ENCODE data around the gene ZNF232. TPM values are rescaled to one million over a fixed set of nuclear protein-coding genes. Genes with fewer than 3 reads are reported as not detected.

Gene ZNF232
- total and polyA plus RNA-seq, 2 experiments from 2014 or later, result 24.8 to 24.9 TPM

- TF ChIP-seq ZNF114 (CRISPR knock-in tag; IDR thresholded peaks at IDR 0.05) (no peak), JUNB (IDR thresholded peaks at IDR 0.05; ENCODE audit: unreplicated experiment) (no peak), NANOG (IDR thresholded peaks at IDR 0.05; ENCODE audit: borderline replicate concordance) (no peak), EZH2 (IDR thresholded peaks at IDR 0.05; ENCODE audit: low read depth, unreplicated experiment) (no peak), STAT1 (IDR thresholded peaks at IDR 0.05; ENCODE audit: unreplicated experiment) (no peak), POLR2AphosphoS5 (IDR thresholded peaks at IDR 0.05; ENCODE audit: low read depth) (no peak), ZNF331 (CRISPR knock-in tag; IDR thresholded peaks at IDR 0.05; ENCODE audit: low read depth) (no peak), EZH2phosphoT487 (IDR thresholded peaks at IDR 0.05; ENCODE audit: unreplicated experiment) (no peak), ETS1 (IDR thresholded peaks at IDR 0.05) (no peak), CREB1 (CRISPR knock-in tag; IDR thresholded peaks at IDR 0.05; ENCODE audit: low read depth) (no peak)
- TF ChIP-seq, protein P1, sequence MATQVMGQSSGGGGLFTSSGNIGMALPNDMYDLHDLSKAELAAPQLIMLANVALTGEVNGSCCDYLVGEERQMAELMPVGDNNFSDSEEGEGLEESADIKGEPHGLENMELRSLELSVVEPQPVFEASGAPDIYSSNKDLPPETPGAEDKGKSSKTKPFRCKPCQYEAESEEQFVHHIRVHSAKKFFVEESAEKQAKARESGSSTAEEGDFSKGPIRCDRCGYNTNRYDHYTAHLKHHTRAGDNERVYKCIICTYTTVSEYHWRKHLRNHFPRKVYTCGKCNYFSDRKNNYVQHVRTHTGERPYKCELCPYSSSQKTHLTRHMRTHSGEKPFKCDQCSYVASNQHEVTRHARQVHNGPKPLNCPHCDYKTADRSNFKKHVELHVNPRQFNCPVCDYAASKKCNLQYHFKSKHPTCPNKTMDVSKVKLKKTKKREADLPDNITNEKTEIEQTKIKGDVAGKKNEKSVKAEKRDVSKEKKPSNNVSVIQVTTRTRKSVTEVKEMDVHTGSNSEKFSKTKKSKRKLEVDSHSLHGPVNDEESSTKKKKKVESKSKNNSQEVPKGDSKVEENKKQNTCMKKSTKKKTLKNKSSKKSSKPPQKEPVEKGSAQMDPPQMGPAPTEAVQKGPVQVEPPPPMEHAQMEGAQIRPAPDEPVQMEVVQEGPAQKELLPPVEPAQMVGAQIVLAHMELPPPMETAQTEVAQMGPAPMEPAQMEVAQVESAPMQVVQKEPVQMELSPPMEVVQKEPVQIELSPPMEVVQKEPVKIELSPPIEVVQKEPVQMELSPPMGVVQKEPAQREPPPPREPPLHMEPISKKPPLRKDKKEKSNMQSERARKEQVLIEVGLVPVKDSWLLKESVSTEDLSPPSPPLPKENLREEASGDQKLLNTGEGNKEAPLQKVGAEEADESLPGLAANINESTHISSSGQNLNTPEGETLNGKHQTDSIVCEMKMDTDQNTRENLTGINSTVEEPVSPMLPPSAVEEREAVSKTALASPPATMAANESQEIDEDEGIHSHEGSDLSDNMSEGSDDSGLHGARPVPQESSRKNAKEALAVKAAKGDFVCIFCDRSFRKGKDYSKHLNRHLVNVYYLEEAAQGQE (IDR thresholded peaks at IDR 0.05; ENCODE audit: unreplicated experiment), result no peak
- TF ChIP-seq, protein P2, sequence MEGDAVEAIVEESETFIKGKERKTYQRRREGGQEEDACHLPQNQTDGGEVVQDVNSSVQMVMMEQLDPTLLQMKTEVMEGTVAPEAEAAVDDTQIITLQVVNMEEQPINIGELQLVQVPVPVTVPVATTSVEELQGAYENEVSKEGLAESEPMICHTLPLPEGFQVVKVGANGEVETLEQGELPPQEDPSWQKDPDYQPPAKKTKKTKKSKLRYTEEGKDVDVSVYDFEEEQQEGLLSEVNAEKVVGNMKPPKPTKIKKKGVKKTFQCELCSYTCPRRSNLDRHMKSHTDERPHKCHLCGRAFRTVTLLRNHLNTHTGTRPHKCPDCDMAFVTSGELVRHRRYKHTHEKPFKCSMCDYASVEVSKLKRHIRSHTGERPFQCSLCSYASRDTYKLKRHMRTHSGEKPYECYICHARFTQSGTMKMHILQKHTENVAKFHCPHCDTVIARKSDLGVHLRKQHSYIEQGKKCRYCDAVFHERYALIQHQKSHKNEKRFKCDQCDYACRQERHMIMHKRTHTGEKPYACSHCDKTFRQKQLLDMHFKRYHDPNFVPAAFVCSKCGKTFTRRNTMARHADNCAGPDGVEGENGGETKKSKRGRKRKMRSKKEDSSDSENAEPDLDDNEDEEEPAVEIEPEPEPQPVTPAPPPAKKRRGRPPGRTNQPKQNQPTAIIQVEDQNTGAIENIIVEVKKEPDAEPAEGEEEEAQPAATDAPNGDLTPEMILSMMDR (conservative IDR thresholded peaks at IDR 0.05; ENCODE audit: low read depth in 2 of 2), result no peak
- TF ChIP-seq, protein P3, sequence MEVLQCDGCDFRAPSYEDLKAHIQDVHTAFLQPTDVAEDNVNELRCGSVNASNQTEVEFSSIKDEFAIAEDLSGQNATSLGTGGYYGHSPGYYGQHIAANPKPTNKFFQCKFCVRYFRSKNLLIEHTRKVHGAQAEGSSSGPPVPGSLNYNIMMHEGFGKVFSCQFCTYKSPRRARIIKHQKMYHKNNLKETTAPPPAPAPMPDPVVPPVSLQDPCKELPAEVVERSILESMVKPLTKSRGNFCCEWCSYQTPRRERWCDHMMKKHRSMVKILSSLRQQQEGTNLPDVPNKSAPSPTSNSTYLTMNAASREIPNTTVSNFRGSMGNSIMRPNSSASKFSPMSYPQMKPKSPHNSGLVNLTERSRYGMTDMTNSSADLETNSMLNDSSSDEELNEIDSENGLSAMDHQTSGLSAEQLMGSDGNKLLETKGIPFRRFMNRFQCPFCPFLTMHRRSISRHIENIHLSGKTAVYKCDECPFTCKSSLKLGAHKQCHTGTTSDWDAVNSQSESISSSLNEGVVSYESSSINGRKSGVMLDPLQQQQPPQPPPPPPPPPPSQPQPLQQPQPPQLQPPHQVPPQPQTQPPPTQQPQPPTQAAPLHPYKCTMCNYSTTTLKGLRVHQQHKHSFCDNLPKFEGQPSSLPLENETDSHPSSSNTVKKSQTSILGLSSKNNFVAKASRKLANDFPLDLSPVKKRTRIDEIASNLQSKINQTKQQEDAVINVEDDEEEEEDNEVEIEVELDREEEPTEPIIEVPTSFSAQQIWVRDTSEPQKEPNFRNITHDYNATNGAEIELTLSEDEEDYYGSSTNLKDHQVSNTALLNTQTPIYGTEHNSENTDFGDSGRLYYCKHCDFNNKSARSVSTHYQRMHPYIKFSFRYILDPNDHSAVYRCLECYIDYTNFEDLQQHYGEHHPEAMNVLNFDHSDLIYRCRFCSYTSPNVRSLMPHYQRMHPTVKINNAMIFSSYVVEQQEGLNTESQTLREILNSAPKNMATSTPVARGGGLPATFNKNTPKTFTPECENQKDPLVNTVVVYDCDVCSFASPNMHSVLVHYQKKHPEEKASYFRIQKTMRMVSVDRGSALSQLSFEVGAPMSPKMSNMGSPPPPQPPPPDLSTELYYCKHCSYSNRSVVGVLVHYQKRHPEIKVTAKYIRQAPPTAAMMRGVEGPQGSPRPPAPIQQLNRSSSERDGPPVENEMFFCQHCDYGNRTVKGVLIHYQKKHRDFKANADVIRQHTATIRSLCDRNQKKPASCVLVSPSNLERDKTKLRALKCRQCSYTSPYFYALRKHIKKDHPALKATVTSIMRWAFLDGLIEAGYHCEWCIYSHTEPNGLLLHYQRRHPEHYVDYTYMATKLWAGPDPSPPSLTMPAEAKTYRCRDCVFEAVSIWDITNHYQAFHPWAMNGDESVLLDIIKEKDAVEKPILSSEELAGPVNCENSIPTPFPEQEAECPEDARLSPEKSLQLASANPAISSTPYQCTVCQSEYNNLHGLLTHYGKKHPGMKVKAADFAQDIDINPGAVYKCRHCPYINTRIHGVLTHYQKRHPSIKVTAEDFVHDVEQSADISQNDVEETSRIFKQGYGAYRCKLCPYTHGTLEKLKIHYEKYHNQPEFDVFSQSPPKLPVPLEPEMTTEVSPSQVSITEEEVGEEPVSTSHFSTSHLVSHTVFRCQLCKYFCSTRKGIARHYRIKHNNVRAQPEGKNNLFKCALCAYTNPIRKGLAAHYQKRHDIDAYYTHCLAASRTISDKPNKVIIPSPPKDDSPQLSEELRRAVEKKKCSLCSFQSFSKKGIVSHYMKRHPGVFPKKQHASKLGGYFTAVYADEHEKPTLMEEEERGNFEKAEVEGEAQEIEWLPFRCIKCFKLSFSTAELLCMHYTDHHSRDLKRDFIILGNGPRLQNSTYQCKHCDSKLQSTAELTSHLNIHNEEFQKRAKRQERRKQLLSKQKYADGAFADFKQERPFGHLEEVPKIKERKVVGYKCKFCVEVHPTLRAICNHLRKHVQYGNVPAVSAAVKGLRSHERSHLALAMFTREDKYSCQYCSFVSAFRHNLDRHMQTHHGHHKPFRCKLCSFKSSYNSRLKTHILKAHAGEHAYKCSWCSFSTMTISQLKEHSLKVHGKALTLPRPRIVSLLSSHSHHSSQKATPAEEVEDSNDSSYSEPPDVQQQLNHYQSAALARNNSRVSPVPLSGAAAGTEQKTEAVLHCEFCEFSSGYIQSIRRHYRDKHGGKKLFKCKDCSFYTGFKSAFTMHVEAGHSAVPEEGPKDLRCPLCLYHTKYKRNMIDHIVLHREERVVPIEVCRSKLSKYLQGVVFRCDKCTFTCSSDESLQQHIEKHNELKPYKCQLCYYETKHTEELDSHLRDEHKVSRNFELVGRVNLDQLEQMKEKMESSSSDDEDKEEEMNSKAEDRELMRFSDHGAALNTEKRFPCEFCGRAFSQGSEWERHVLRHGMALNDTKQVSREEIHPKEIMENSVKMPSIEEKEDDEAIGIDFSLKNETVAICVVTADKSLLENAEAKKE (CRISPR knock-in tag; IDR thresholded peaks at IDR 0.05), result no peak
- no peak overlapping the region for H3K4me2 ChIP-seq
- DNase-seq (ENCODE audit: low spot score), result no peak
- H3K79me2 ChIP-seq (replicated peaks; ENCODE audit: insufficient read depth), result no peaks in the 10 kb centered on the region
- no peaks in the 10 kb centered on the region for H3F3A ChIP-seq (replicated peaks; ENCODE audit: low read depth)
- no peaks in the 10 kb centered on the region for H3K4me1 Mint-ChIP-seq
- H3K27me3 Mint-ChIP-seq (ENCODE audit: insufficient read depth, low read depth, poor library complexity), result peaks cover 4% of the 10 kb centered on the region
- no peak overlapping the region for H2AFZ ChIP-seq
- H3K36me3 Mint-ChIP-seq (ENCODE audit: low read depth), result no peaks in the 10 kb centered on the region
- H3K27me3 ChIP-seq (ENCODE audit: insufficient read depth), result peaks cover 1% of the 10 kb centered on the region; the same call in 1 of the 2 replicates
- H3K4me3 ChIP-seq, result no peak overlapping the region
- H3K27ac ChIP-seq (ENCODE audit: low read depth), result no peak overlapping the region
- H3K9me2 ChIP-seq (ENCODE audit: insufficient read depth), result no peaks in the 10 kb centered on the region
- no peaks in the 10 kb centered on the region for H3K4me1 ChIP-seq (ENCODE audit: insufficient read depth)
- H3K36me3 ChIP-seq (ENCODE audit: insufficient read depth), result no peaks in the 10 kb centered on the region
- no peaks in the 10 kb centered on the region for H4K20me1 ChIP-seq (replicated peaks; ENCODE audit: insufficient read depth)
- no peak overlapping the region for H3K4me3 Mint-ChIP-seq
- no peaks in the 10 kb centered on the region; the same call in 2 of the 3 replicates for H3K9me3 Mint-ChIP-seq
- no peak for ATAC-seq
- H3K27ac Mint-ChIP-seq, result no peak overlapping the region
Measured at GRCh38 chr17:5128905-5129535, 17.3 kb upstream of the ZNF232 start.

Measured in GM23338 (cell line).